MM.1S (cell line): ENCODE data around the gene TCP11.

ENCODE experiments used
- CTCF ChIP-seq: fragments of 300-600 bp; sonication (generic); IDR thresholded peaks from 2 replicates; pipeline ENCODE4 v1.5.1; 2016; ENCODE audit warnings: antibody characterized with exemption, low read length, mixed read lengths
- EZH2phosphoT487 ChIP-seq: fragments of 300-600 bp; sonication (generic); IDR thresholded peaks from 2 replicates; pipeline ENCODE4 v1.6.1; 2018; ENCODE audit warnings: antibody characterized with exemption, low read length

GRCh38 chr6:35164277-35164676, 23.1 kb upstream of the TCP11 start:
- TF ChIP-seq EZH2phosphoT487 = no peak
- TF ChIP-seq CTCF = no peak
